Astrocyte (in vitro differentiated cells and primary cell): Measurements from ENCODE around the gene PPAN.

Source experiments
- EZH2 ChIP-seq: IDR thresholded peaks from 2 replicates; pipeline ENCODE4 v1.6.1; 2012; ENCODE audit warnings: mild to moderate bottlenecking, low read length, inconsistent platforms; ENCODE audit not compliant: insufficient read depth
- TF ChIP-seq, protein P1 (sequence below): IDR thresholded peaks from 2 replicates; pipeline ENCODE4 v1.5.1; 2011; ENCODE audit warnings: low read depth, mild to moderate bottlenecking, inconsistent platforms, low read length, moderate library complexity; ENCODE audit not compliant: insufficient read depth

DNA sequence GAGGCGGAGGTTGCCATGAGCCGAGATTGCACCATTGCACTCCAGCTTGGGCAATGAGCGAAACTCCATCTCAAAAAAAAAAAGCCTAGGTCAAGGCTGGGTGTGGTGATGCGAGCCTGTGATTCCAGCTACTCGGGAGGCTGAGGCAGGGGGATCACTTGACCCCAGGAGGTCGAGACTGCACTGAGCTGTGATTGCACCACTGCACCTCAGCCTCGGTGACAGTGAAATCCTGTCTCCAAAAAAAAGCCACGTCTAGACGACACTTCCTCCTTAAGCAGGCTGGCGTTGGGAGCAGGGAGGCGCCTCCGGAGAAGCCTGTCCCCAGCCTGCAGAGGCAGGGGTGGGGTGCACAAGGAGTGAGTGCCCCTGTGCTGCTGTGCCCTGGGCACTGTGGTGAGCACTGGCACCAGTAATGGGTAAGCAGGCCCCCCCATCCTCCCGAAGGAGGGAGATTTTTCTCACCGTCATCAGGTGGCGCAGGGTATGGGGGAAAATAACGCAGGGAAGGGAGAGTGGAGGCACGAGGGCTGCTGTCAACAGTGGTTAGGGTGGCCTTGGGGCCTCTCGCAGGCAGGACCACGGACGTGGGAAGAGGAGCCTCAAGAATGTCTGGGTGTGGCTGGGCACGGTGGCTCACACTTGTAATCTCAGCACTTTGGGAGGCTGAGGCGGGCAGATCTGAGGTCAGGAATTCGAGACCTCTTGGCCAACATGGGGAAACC lies 6.0 kb downstream of the PPAN start:
- TF ChIP-seq, protein P1, sequence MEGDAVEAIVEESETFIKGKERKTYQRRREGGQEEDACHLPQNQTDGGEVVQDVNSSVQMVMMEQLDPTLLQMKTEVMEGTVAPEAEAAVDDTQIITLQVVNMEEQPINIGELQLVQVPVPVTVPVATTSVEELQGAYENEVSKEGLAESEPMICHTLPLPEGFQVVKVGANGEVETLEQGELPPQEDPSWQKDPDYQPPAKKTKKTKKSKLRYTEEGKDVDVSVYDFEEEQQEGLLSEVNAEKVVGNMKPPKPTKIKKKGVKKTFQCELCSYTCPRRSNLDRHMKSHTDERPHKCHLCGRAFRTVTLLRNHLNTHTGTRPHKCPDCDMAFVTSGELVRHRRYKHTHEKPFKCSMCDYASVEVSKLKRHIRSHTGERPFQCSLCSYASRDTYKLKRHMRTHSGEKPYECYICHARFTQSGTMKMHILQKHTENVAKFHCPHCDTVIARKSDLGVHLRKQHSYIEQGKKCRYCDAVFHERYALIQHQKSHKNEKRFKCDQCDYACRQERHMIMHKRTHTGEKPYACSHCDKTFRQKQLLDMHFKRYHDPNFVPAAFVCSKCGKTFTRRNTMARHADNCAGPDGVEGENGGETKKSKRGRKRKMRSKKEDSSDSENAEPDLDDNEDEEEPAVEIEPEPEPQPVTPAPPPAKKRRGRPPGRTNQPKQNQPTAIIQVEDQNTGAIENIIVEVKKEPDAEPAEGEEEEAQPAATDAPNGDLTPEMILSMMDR = no peak
- no peak for TF ChIP-seq EZH2
